ENCODE results near the gene SYCP2.
"Not testable (repeated sequence)": the region's sequence is repeated elsewhere in the genome, so short reads cannot be mapped to it uniquely, and the experiment has no call there.

The SYCP2 gene

DNA sequence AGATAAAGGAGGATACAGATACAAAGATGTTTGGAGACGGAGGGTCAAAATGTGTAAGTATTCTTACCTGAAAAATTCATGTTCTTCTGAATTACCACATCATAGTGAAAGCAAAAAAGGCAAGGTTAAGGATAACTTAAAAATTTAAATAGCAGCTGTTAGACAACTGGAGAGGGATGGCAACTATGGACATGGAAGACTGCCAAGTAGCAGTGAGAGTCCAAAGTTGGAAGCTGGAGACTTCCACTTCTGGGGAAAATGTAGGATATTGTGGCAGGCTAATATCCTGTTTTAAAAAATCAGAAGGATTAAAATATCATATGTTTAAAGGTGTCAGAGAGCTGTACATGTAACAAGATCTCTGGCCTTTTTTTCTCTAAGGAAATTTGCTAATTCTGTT is 29.8 kb downstream of the SYCP2 start:
- in situ Hi-C loops (cut with MboI; ENCODE audit: low sequenced_read_pairs), result no loop called here

DNA sequence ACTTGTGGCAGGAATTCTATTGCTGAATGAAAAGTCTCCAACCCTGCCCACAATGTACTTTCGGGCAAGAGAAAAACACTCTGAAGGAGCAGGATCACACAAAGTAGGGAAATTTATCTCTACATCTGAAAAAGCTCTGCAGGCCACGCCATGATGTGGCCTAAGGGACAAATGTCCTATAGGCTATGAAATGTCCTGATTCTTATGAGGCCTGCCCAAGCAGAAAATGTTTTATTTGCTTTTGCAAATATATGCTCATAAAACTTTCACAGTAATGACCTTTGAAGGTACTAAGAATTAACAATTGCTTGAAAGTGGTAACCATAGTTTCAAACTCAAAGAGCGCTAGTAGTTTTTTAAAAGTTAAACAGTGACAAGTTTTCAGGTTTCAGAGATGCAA is 31.0 kb downstream of the SYCP2 start:
- in situ Hi-C loops (cut with MboI; ENCODE audit: low sequenced_read_pairs), result no loop called here

DNA sequence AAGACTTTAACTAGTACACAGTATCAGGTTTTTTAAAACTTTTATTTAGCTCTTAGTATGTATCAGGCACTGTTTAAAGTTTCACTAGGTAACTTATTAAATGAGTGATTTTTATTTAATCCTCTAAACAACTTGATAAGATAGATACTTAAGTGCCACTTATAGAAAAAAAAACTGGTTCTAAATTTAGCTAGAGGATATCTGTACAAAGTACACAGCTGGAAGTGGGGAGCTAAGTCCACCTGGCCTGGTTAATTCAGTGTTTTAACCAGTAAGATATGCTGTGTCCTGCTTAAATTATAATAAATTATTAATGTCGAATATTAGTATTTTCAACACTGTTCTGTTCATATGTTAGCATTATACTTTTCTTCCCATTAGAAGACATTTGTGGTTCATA is 37.5 kb downstream of the SYCP2 start:
- in situ Hi-C loops (cut with MboI; ENCODE audit: low sequenced_read_pairs), result no loop called here

DNA sequence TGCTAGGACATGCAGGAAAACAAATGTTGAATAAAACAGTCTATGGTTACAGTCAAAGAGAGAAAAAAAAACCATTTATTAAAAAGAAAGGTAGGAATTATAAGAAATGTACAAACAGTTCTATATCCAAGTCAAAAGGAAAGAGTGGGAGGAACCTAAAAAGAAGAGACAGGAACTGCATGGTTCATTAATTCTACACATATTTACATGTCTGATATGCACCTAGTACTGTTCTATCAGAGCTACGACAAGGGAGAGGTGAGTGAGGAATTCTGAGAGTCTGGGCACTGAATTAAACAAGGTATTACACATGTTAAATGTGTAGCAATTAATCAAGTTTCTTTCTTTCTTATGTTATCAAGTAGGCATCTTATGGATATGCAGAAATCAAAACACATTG is 41.9 kb downstream of the SYCP2 start:
- in situ Hi-C loops (cut with MboI; ENCODE audit: low sequenced_read_pairs), result no loop called here

DNA sequence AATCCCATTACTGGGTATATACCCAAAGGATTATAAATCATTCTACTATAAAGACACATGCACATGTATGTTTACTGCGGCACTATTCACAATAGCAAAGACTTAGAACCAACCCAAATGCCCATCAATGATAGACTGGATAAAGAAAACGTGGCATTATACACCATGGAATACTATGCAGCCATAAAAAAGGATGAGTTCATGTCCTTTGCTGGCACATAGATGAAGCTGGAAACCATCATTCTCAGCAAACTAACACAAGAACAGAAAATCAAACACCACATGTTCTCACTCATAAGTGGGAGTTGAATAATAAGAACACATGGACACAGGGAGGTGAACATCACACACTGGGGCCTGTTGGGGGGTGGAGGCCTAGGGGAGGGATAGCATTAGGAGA is 43.4 kb downstream of the SYCP2 start:
- in situ Hi-C loops (cut with MboI; ENCODE audit: low sequenced_read_pairs), result not testable (repeated sequence)

DNA sequence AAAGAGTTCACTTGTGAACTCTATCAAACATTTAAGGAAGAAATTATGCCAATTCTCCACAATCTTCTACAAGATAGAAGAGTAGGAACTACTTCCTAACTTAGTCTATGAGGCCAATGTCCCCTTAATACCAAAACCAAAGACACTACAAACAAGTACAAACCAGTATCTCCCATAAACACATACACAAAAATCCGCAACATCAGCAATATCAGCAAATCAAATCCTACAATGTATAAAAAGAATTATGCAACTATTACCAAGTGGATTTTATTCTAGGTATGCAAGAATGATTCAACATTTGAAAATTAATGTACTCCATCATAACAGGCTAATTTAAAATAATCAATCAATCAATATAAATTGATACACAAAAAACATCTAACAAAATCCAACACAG is 45.4 kb downstream of the SYCP2 start:
- in situ Hi-C loops (cut with MboI; ENCODE audit: low sequenced_read_pairs), result no loop called here

DNA sequence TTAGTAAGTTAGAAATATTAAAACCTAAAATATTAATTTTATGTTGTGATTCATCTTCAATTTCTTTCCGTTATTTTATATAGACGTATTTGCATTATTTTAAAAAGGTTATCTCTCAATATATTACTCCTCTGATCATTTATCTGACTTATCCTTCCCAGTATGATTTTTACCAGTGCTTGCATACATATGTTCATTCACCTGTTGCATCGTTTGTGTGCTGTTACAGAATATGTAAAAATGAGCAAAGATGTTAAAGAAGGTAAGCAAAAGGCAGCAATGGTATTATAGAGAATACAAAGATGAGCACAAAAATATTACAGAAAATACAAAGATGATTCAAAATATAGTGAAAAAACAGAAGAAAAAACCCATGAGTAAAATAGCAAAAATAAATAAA is 48.9 kb downstream of the SYCP2 start:
- in situ Hi-C loops (cut with MboI; ENCODE audit: low sequenced_read_pairs), result no loop called here

DNA sequence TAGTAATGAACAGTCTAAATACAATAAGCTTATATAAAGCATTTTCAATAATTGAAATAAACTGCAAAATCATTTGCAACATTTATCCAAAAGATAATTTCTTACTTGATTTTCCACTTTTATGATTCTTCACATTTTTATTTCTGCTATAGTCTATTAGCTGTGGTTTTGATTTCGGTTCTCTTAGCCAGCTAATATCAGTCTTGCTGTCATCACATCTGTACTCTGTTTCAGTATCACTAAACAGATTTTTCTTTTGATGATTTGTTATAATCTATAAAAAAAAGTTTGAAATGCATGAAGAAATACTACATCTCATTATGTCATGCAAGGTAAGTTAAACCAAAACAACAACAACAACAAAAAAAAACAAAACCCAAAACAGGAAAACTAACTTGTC is 53.2 kb downstream of the SYCP2 start:
- in situ Hi-C loops (cut with MboI; ENCODE audit: low sequenced_read_pairs), result no loop called here

DNA sequence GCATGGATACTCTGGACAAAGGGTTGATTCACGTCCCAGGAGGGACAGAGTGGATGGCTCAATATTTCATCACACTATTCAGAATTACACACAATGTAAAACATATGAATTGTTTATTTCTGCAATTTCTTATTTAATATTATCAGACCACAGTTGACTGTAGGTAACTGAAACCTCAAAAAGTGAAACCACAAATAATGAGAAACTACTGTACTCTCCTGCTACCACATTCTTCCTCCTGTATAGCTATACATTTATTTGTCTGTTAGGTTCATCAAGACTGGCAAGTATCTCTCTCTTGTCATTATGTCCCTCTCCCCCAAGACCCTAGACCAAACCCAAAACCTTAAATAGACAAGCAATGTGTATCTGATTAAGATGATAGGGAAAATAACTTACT is 60.0 kb downstream of the SYCP2 start:
- in situ Hi-C loops (cut with MboI; ENCODE audit: low sequenced_read_pairs), result no loop called here

DNA sequence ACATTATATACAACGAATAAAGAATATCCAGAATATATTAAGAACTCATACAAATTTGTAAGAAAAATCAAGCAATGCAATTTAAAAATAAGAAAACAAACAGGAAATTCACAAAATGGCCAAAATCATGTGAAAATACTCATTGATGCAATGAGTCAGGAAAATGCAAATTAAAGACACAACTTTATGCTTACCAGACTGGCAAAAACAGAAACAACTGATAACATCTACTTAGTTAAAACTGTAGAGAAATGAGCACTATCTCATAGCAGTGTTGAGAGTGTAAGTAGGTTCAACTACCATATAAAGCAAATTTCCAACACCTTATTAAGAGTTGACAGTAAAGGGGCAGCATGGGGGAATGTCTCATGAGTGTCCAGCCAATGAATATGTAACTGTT is 62.3 kb downstream of the SYCP2 start:
- in situ Hi-C loops (cut with MboI; ENCODE audit: low sequenced_read_pairs), result no loop called here

DNA sequence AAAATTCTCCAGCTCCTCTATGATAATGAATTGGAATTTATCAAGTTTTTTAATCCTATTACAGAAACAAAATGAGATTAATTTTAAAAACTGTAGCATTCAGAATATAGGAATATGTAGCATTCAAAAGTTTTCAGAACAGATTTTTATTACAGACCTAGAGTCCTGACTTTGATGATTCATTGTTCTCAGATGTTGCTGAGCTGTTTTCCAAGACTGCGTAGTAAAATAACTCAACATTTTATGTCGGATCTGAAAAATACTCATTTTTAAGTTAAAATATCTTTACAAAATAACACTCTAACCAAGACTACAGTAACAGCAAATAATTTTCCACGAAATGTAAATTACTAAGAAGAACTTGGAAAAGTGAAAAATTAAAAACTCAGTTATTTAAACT is 67.1 kb downstream of the SYCP2 start:
- in situ Hi-C loops (cut with MboI; ENCODE audit: low sequenced_read_pairs), result no loop called here

DNA sequence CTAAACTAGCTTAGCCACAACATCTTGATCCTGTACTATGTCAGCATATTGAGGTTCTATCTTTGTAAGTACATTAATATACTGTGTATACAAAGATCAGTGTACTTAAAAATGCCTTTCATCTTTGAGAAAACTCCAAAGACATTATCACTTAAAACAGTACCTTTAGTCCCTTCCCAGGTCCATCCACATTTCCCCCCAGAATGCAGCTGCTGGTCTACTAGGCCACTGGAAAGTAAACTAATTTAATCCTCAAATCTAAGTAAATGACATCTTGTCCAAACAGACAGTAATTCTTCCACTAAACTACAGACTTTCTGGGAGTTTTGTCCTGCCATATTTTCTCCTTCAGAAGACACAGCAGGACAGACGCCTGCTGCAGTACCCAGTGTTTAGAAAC is 68.7 kb downstream of the SYCP2 start:
- in situ Hi-C loops (cut with MboI; ENCODE audit: low sequenced_read_pairs), result no loop called here

DNA sequence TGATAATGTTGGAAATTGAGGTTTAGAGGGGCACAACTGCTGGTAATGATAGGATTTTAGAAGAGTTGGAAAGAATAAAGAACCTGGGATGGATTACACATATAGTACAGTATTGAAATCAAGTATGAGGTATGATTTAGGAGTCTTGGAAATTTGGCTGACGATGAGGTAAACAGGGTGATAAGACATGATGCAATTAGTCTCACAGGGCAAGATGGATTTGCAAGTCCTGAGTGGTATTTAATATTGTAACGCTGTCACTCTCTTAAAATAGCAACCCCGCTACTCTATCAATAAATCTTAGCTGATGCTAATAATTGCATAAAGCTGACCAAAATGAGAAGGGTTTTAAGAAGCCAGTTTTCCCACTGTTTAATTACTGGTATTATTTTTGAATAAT is 70.4 kb downstream of the SYCP2 start:
- in situ Hi-C loops (cut with MboI; ENCODE audit: low sequenced_read_pairs), result no loop called here

DNA sequence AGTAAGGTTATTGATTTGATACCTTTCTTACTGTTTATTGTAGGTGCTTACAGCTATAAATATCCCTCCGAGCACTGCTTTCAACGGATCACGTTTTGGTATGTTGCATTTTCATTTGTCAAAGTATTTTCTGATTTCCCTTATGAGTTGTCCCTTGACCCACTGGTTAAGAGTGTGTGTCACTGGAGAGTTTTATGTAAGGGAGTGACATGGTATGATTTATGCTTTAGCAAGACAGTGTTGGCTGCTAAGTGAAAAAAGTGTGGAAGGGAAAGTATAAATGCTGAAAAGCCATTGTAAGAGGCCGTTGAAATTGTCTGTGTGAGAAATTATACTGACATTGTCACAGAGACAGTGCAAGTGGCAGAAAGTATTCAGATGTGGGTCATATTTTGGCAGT is 72.0 kb downstream of the SYCP2 start:
- in situ Hi-C loops (cut with MboI; ENCODE audit: low sequenced_read_pairs), result no loop called here

DNA sequence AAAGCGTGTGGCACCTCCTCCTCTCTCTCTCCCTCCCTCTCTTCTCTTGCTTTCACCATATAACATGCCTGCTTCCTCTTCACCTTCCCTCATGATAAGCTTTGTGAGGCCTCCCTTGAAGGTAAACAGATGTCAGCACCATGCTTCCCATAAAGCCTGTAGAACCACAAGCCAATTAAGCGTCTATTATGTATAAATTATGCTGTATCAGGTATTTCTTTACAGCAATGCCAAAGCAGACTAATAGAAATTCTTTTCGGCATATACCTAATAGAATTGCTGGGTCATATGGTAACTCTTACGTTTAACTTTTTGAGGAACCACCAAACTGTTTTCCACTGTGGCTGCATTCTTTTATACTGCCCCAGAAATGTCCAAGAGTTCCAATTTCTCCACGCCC is 75.0 kb downstream of the SYCP2 start:
- in situ Hi-C loops (cut with MboI; ENCODE audit: low sequenced_read_pairs), result no loop called here

DNA sequence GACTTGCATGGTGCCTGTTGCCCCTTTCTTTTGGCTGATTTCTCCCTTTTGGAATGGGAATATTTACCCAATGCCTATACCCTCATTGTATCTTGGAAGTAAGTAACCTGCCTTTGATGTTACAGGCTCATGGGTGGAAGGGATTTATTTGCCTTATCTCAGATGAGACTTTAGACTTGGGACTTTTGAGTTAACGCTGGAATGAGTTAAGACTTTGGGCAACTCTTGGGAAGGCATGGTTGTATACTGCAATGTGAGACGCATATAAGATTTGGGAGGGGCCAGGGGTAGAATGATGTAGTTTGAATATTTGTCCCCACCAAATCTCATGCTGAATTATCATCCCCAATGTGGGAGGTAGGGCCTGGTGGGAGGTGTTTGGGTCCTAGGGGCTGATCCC is 75.5 kb downstream of the SYCP2 start:
- in situ Hi-C loops (cut with MboI; ENCODE audit: low sequenced_read_pairs), result no loop called here

DNA sequence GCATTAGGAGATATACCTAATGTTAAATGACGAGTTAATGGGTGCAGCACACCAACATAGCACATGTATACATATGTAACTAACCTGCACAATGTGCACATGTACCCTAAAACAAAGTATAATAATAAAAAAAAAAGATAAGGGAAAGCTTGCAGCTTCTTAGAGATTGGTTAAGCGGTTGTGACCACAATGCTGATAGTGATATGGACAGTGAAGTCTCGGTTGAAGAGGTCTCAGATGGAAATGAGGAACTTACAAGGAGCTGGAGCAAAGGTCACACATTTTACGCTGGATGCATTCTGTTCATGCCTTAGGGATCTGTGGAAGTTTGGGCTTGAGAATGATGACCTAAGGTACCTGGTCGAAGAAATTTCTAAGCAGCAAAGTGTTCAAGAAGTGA is 76.5 kb downstream of the SYCP2 start:
- in situ Hi-C loops (cut with MboI; ENCODE audit: low sequenced_read_pairs), result not testable (repeated sequence)

DNA sequence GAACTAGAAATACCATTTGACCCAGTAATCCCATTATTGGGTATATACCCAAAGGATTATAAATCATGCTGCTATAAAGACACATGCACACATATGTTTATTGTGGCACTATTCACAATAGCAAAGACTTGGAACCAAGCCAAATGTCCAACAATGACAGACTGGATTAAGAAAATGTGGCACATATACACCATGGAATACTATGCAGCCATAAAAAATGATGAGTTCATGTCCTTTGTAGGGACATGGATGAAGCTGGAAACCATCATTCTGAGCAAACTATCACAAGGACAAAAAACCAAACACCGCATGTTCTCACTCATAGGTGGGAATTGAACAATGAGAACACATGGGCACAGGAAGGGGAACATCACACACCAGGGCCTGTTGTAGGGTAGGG is 76.9 kb downstream of the SYCP2 start:
- in situ Hi-C loops (cut with MboI; ENCODE audit: low sequenced_read_pairs), result not testable (repeated sequence)

DNA sequence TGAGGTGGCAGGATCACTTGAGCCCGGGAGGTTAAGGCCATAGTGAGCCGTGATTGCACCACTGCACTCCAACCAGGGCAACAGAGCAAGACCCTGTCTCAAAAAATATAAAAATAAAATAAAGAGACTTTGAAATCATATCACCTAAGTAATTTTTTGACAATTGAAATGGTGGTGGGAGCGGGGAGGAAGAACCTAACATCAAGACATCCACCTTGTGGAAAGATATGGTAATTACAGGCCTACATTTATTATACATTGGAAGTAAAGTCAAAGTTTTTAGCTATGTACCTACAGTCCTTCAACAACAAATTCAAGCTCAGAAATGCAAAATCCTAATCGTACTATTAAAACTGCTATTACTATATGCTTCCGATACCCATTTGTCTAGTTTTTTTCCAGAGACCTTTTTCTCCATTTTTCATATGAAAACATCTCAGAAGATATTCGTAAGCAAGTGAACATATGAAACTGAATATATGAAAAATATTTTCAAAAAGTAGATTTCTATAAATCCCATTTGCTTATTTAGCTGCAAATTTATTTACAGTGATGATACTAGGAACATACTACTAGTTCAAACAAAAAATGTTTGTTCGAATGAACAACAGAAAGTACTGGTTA is 83.3 kb downstream of the SYCP2 start:
- in situ Hi-C loops (cut with MboI; ENCODE audit: low sequenced_read_pairs), result no loop called here

DNA sequence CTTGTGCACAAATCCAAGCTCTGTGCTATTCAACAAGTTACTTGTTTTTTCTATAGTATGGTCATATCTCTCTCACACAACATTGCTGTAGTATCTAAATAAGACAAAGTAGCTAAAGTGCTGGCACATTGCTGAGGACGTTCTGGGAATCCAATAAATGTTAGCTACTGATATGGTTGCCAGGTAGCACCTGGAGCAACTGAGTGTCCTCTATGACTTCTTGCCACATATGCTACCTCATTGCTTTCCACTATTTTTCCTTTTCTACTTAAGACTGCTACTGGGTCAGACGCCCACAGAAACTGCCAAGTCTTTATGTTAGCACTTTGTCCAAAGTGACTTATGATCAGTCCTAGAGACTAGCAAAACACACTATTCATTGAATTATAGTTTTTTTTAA is 85.3 kb downstream of the SYCP2 start:
- in situ Hi-C loops (cut with MboI; ENCODE audit: low sequenced_read_pairs), result no loop called here

DNA sequence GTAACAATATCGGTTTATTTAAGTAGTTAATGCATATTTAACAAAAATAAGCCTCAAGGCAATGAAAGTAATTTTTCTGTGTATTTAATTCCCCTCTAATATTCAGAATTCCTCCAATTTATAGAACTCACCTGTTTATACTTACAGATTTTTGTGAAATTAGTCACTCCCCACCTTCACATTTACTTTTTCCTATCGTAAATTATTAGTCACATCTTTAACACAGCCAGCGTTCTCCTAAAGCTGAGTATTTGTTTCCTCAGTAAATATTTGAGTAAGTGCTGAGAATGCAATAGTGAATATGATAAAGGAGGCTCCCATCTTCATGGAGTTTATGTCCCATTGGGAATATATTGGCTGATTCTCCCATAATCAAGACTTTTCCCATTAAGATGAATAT is 88.0 kb downstream of the SYCP2 start:
- in situ Hi-C loops (cut with MboI; ENCODE audit: low sequenced_read_pairs), result no loop called here

DNA sequence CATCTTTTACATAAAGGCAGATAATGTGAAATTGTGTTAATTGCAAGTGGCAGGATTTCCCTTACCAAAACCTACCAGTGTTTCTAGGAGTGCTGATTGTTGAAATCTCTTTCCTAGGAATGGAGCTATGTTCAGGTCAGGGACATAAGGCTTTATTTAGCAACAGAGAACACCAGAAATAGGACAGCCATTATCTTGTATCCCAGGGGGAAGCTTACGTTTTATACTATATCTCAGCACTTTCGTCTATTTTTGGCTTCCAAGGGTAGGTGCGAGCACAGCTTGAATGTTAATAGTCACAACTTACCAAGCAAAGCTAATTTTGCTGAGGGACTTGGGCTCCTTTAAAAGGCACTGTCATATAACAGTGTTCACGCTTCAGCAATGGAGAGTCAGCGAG is 94.0 kb downstream of the SYCP2 start:
- in situ Hi-C loops (cut with MboI; ENCODE audit: low sequenced_read_pairs), result no loop called here

DNA sequence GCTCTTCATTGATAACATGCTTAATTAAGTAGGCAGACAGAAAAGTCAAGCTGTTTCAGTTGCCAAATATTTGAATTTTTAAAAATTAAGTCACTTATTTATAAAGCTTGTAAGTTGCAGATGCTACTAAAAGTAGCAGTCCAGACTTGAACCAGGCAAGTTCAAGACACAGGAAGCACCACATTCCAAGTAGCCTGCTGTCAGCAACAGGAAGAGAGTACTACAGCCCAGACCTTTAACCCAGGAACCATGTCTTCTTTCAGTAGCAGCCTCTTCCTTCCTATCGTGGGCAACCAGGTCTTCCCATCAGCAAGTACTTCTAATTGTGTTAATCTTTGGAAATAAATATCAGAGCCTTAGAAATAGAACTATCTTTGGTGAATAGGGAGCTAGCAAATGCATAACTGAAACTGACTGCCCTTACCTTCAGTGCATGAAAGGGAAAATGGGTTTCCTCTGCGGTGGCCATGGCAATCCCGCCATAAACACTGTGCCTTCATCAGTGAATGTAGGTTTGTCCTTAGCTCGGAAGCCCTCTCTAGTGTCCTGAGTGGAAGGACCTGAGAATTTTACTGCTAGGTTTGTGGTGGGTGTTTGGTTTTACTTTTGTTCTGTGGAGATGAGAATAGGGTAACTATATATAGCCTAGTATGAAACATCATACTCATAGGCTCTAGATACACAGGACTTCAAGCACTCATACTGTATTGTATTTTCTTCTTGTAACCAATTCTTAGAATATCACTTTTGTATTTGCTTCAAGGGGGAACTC is 95.6 kb downstream of the SYCP2 start:
- in situ Hi-C loops (cut with MboI; ENCODE audit: low sequenced_read_pairs), result no loop called here
